GM12878 (cell line): ENCODE results near the gene KLHL26. TPM values are rescaled to one million over a fixed set of nuclear protein-coding genes. Genes with fewer than 3 reads are reported as not detected.

Experiments
- ATF3 ChIP-seq: IDR thresholded peaks from 2 replicates; pipeline ENCODE4 v1.6.1; 2011; ENCODE audit warnings: low read depth, mild to moderate bottlenecking, low read length, moderate library complexity, borderline replicate concordance; ENCODE audit errors: extremely low read depth
- GABPA ChIP-seq: IDR thresholded peaks from 2 replicates; pipeline ENCODE4 v1.6.1; 2014; ENCODE audit warnings: antibody characterized with exemption, low read depth, mild to moderate bottlenecking, inconsistent platforms
- MTA2 ChIP-seq: fragments of 450-650 bp; IDR thresholded peaks from 2 replicates; pipeline ENCODE4 v1.6.1; 2016; ENCODE audit warnings: low read depth, mild to moderate bottlenecking, moderate library complexity
- MXI1 ChIP-seq: fragments of 150-350 bp; IDR thresholded peaks from 2 replicates; pipeline ENCODE4 v1.6.1; 2011; ENCODE audit warnings: low read depth, mild to moderate bottlenecking, inconsistent platforms, low read length, improper control_type of control experiment
- PBX3 ChIP-seq: IDR thresholded peaks from 2 replicates; pipeline ENCODE4 v1.6.1; 2011; ENCODE audit warnings: mild to moderate bottlenecking, low read depth, low read length, moderate library complexity; ENCODE audit not compliant: insufficient replicate concordance
- RFX5 ChIP-seq: IDR thresholded peaks from 2 replicates; pipeline ENCODE4 v1.6.1; 2011; ENCODE audit warnings: low read depth, low read length, improper control_type of control experiment
- ZBTB4 ChIP-seq: fragments of 450-650 bp; formaldehyde crosslinking; IDR thresholded peaks from 2 replicates; pipeline ENCODE4 v1.4.0; 2022; ENCODE audit warnings: mild to moderate bottlenecking, moderate library complexity
- polyA plus RNA-seq, 11 experiments: library from polyadenylated mRNA; depleted of rRNA in 4 of 11; unstranded in 6 of 11; stranded (reverse) in 5 of 11; fragments of >200 nt; fragmentation: Nextera tagmentation in 4 of 11; fragmentation: Illumina TruSeq in 1 of 11; extraction: Ambion mirVana in 4 of 11; extraction: Trizol in 1 of 11; gene quantifications; 1 replicate in 1 of 11; 2 replicates in 10 of 11; pipeline versions ENCODE4 v1.2.1 to v1.2.3, GENCODE V29; 2011 to 2016; ENCODE audit warnings: inconsistent platforms in 2 of 11, missing spikeins in 2 of 11, low read depth in 1 of 11
- total RNA-seq, 4 experiments: library from RNA; depleted of rRNA in 3 of 4; stranded (reverse); fragments of >200 nt in 3 of 4; fragmentation: Illumina TruSeq in 1 of 4; extraction: Trizol in 1 of 4; gene quantifications; 2 replicates each; pipeline versions ENCODE4 v1.2.1 to v1.2.3, GENCODE V29; 2013 to 2021

The KLHL26 gene
- total and polyA plus RNA-seq, 10 of the 15 experiments (the other 5 are each of a cell fraction or from before 2014, with no cell fraction given), result 0.18 to 14.6 (median 2.9) TPM

GRCh38 chr19:18699403-18700054, 62.7 kb downstream of the KLHL26 start (continued):
- TF ChIP-seq PBX3 (no peak), MTA2 (no peak), ZBTB4 (CRISPR knock-in tag) (no peak), RFX5 (no peak), GABPA (no peak), MXI1 (no peak), ATF3 (no peak)
- TF ChIP-seq, all 136 proteins: peak for 0
